ENCODE data around the gene CEP135.
"Not testable (repeated sequence)": the region's sequence is repeated elsewhere in the genome, so short reads cannot be mapped to it uniquely, and the experiment has no call there.

CEP135 gene

DNA sequence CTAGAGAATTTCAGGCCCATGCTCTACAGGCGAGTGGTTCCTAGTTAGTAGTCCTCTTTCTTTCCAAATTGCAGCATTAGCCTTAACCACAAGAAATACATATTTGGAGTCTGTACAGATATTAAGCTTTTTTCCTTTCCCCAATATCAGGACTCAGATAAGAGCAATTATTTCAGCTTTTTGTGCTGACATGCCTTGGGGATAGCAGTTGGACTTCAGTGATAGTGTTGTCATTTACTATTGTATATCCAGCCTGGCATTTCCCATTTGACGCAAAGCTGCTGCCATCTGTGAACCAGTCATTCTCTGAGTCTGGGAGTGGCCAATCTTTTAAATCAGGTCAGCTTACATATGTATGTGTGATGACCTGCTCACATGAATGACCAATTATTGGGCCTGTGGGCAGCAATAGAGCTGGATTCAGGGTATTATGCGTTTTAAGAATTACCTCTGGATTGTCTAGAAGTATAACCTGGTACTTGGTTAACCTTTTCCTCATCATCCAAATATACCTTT lies 6.8 kb upstream of the CEP135 start:
- DNase-seq: no peak

GRCh38 chr4:55947254-55947882 lies 1.4 kb upstream of the CEP135 start:
- DNase-seq: no peak

GRCh38 chr4:55947912-55948725 lies 626 bp upstream of the CEP135 start:
- DNase-seq: no peak

GRCh38 chr4:55949482-55949802 lies 697 bp downstream of the CEP135 start:
- no peak for DNase-seq

- DNase-seq: no peak
Observed at GRCh38 chr4:55951191-55951922, 2.6 kb downstream of the CEP135 start.

DNA sequence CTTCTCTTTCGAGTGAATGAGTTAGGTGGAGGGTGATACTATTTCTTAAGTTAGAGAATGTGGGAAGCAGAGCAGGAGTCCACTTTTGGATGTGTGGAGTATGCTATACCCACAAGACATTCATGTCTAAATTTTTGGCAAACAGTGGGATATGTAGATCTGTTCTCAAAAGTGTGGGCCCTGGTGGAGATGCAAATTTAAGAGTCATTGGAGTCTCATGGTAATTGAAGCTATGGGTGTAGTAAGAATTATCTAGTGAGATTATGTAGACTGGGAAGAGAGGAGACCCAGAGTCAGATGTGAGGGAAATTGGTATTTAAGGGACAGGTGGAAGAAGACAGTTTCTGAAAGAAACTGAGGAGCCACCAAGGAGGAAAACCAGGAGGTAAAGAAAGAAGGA lies 7.0 kb downstream of the CEP135 start:
- DNase-seq: no peak

GRCh38 chr4:55959655-55960054 lies 10.9 kb downstream of the CEP135 start:
- DNase-seq: no peak

- DNase-seq: no peak
Observed at GRCh38 chr4:55964046-55964445, 15.3 kb downstream of the CEP135 start.

- no peak for DNase-seq
Observed at GRCh38 chr4:55965585-55965984, 16.8 kb downstream of the CEP135 start.

DNA sequence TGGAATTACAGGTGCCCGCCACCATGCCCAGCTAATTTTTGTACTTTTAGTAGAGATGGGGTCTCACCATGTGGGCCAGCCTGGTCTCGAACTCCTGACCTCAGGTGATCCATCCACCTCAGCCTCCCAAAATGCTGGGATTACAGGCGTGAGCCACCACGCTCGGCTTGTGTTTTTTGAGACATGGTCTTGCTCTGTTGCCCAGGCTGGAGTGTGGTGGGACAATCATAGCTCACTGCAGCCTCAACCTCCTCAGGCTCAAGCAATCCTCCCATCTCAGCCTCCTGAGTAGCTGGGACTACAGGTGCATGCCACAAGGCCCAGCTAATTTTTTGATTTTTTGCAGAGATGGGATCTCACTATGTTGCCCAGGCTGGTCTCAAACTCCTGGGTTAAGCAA lies 17.6 kb downstream of the CEP135 start:
- DNase-seq: not testable (repeated sequence)

GRCh38 chr4:55967376-55967775 lies 18.6 kb downstream of the CEP135 start:
- no peak for DNase-seq

DNA sequence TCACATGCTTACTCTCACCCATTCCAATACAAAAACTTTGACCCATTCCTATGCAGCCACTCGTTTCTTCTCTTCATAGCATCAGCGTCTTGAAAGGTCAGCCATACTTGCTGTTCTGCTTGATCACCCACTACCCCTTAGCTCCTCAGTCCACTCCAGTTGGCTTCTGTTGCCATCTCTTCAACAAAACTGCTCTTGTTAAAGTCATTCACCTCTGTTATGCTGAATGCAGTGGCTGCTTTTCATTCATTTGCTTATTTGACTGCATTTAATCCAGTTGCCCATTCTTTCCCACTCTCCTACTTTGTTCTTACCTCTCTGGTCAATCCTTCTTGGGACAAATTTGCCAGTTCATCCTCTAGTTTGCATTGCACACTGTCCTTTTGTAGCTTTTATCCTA lies 24.9 kb downstream of the CEP135 start:
- DNase-seq: no peak

DNA sequence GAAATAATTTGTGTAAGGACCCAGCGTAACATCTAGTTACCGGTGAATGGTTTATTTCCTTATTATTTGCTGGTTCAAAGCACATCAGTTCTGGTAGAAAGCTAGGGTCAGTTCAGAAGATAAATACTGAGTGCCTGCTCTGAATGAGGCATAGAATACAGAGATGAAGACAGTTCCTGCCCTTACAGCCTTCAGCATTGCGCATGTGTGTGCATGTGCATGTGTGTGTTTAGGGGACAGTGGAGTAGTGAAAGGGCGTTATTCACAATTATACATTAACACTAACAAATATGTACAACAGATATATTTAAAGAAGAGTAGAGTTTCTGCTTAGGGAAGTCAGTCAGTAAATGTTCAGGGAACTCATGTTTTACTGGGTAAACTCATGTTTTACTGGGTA lies 29.1 kb downstream of the CEP135 start:
- DNase-seq: no peak

DNA sequence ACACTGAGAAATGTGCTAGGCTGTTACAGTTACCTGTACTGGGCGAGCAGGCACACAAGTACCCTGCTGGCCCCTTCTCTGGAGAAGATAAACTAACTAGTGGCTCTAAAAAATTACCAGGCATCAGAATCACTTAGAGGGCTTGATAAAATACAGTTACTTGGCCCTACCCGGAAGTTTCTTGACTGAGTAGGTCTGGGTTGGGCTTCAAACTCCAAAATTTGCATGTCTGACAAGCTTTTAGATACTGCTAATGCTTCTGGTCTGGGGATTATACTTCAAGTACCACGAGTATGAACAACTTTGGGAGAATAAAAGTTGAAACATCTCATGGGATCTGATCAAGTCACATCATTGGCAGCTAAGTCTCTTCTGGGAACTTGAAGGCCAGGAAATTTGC lies 30.8 kb downstream of the CEP135 start:
- no peak for DNase-seq

- DNase-seq: no peak
Observed at GRCh38 chr4:55980725-55981124, 32.0 kb downstream of the CEP135 start.

DNA sequence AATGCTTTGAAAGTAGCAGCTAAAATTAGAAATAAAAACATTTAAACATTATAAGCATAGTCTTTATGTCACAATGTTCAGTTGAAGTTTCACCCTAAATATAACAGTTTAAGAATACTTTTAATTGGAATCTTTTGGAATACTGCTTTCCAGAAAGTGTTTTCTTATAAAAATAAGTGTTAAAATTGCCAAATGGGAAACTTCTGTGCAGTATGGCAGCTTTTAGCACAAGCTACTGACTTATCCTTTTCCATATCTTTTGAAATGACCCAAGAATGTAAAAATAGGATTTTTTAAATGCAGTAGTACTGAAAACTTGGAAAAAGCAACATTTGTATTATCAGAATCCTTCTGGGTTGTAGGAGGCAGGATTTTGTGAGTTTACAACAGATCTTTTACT lies 34.2 kb downstream of the CEP135 start:
- no peak for DNase-seq

- no peak for DNase-seq
Observed at GRCh38 chr4:55989766-55990165, 41.0 kb downstream of the CEP135 start.

DNA sequence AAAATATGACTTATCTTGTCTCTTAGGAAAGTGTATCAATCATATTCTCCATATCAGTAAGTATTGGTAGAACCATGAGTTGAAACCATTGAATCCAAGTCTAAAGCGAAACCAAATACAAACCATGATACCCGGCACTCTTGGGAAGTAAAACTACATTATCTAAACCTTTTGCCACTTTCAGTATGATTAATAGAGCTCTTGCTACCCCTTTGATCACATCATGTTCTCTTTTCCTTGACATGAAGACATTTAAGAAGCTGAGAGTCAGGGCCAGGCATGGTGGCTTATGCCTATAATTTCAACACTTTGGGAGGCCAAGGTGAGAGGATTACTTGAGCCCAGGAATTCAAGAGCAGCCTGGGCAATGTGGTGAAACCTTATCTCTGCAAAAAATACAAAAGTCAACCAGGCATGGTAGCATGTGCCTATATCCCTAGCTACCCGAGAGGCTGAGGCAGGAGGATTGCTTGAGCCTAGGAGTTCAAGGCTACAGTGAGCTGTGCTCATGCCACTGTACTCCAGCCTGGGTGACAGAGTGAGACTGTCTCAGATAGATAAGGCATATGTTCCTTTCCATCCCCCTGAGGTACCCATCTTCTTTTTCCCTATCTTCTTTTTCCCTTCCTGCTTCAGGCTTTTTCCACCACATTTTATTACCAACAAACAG lies 45.4 kb downstream of the CEP135 start:
- no peak for DNase-seq

DNA sequence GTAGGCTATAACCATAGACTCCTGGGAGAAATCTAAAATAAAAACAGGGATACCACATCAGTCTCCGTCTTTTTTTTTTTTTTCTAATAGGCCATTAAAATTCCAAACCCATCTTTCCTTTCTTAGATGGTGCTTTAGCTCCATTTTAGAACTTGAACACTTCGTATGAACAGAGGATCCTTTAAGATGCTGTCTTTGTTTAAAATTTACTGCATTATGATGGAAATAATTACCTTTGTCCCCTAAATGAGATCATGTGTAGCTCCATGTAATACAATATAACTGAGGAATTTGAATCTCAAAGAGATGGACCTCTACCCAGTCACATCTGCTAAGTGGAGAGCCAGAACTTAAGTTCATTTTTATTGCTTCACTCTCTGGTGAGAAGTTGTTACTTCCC lies 47.9 kb downstream of the CEP135 start:
- DNase-seq: no peak

- no peak for DNase-seq
Observed at GRCh38 chr4:56003606-56004005, 54.9 kb downstream of the CEP135 start.

DNA sequence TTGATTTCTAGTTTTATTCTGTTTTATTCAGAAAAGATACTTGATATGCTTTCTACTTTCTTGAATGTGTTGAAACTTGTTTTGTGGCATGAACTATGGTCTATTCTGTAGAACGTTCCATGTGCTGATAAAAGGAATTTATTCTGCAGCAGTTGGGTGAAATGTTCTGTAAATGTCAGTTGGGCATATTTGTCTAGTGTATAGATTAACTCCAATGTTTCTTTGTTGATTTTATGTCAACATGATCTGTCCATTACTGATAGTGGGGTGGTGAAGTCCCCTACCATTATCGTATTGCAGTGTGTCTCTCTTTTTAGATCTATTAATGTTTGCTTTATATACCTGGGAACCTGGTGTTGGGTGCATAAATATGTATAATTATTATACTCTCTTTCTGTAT lies 55.5 kb downstream of the CEP135 start:
- no peak for DNase-seq

DNA sequence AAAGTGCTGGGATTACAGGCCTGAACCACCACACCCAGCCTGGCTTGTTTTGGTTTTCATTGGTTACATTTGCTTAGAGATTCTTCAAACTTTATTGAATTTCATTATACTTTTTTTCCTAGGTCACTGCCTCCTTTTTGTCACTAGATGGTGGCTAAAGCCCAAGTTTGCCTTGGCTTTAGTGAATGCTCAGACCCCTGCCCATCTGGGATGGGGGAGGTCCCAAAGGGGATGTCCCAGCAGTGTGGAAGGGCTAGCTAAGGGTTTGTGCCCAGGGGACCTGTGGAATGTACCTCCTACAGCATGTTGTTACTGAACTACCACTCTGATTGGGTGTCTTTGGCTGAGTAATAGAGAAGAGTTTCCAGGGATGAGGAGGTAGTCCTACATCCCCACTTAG lies 58.4 kb downstream of the CEP135 start:
- DNase-seq: no peak

DNA sequence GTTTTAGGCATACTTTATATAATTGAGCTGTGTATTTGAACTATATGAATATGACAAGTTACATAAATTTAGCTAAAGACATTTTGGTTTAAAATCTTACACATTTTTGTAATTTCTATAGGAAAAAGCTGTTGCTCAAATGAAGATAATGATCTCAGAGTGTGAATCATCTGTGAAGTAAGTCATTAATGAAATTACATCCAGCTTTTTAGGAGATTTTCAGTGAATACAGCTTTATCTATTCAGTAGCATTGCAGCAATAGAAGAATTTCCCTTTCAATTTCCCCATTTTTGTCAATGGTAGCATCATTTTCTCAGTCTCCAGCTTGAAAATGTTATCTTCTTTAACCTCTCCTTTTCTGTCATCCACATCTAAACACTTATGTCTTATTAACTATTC lies 59.5 kb downstream of the CEP135 start:
- DNase-seq: no peak
